Measurements from ENCODE around the gene SNTG2.

Gene SNTG2

GRCh38 chr2:1140389-1141003 lies 189.8 kb downstream of the SNTG2 start:
- no peak for DNase-seq (ENCODE audit: extremely low read depth, low read depth)
- peak; percentile 70 for TF ChIP-seq CTCF (IDR thresholded peaks at IDR 0.05; ENCODE audit: low read depth, low read length)

- TF ChIP-seq CTCF (IDR thresholded peaks at IDR 0.05; ENCODE audit: low read depth, low read length): no peak
- DNase-seq (ENCODE audit: extremely low read depth, low read depth): no peak
Measured at GRCh38 chr2:1141079-1141478, 190.4 kb downstream of the SNTG2 start.

- no peak for TF ChIP-seq CTCF (IDR thresholded peaks at IDR 0.05; ENCODE audit: low read depth, low read length)
- no peak for DNase-seq (ENCODE audit: extremely low read depth, low read depth)
Measured at GRCh38 chr2:1143129-1143528, 192.5 kb downstream of the SNTG2 start.

GRCh38 chr2:1147873-1148612 lies 197.4 kb downstream of the SNTG2 start:
- DNase-seq (ENCODE audit: extremely low read depth, low read depth): no peak
- TF ChIP-seq CTCF (IDR thresholded peaks at IDR 0.05; ENCODE audit: low read depth, low read length): no peak

- TF ChIP-seq CTCF (IDR thresholded peaks at IDR 0.05; ENCODE audit: low read depth, low read length): no peak
- DNase-seq (ENCODE audit: extremely low read depth, low read depth): no peak
Measured at GRCh38 chr2:1150724-1151511, 200.3 kb downstream of the SNTG2 start.

- no peak for TF ChIP-seq CTCF (IDR thresholded peaks at IDR 0.05; ENCODE audit: low read depth, low read length)
- no peak for DNase-seq (ENCODE audit: extremely low read depth, low read depth)
Measured at GRCh38 chr2:1152375-1152774, 201.7 kb downstream of the SNTG2 start.

GRCh38 chr2:1153920-1154319 lies 203.3 kb downstream of the SNTG2 start:
- TF ChIP-seq CTCF (IDR thresholded peaks at IDR 0.05; ENCODE audit: low read depth, low read length): no peak
- no peak for DNase-seq (ENCODE audit: extremely low read depth, low read depth)
